ENCODE measurements around the gene RYR1. TPM values are rescaled to one million over a fixed set of nuclear protein-coding genes. Genes with fewer than 3 reads are reported as not detected.
"Not testable (repeated sequence)": the region's sequence is repeated elsewhere in the genome, so short reads cannot be mapped to it uniquely, and the experiment has no call there.

The RYR1 gene
- total and polyA plus RNA-seq, 2 of the 13 experiments (the other 11 are each of a cell fraction or from before 2014, with no cell fraction given), result 0.03 TPM; not detected in 1

DNA sequence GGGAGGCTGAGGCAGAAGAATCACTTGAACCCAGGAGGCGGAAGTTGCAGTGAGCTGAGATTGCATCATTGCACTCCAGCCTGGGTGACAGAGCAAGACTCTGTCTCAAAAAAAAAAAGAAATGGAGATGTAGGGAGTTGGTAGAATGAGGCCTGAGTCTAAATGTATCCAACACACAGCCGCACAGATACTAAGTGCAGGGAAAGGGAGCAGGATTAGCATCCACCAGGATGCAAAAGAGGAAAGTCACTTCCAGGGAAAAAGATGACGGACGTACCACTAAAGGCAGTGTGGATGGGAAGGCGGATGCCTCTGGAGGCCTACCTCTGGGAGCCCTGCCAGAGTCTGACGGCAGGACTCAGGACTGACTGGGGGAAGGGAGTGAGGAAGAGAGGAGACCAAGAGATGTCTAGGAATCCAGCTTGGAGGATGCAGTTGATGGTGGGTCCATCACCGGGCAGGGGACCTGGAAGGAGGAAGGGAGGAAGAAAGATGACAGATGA is 23.8 kb upstream of the RYR1 start:
- Histone ChIP-seq H4K20me1 (ENCODE audit: insufficient read depth, low read length) (no peaks in the 10 kb centered on the region), H3K4me1 (ENCODE audit: insufficient read depth, low read length) (no peaks in the 10 kb centered on the region), H2AFZ (ENCODE audit: low read length) (no peak overlapping the region), H3K9ac (ENCODE audit: insufficient read depth, low read depth, low read length) (no peak overlapping the region), H3K36me3 (replicated peaks in 1 of 2; ENCODE audit: control insufficient read depth in 1 of 2, insufficient read depth in 2 of 2, low read length in 2 of 2) (no peaks in the 10 kb centered on the region), H3K27ac (ENCODE audit: extremely low read length, insufficient read depth, low read length) (no peak overlapping the region), H3K79me2 (ENCODE audit: insufficient read depth, low read length) (no peaks in the 10 kb centered on the region), H3K27me3 (ENCODE audit: control insufficient read depth in 1 of 2, insufficient read depth in 2 of 2, low read length in 2 of 2) (0 out of 5 replicates have a peak, but pooled peaks cover 0 to 3% of the 10 kb centered on the region in 2 experiments), H3K4me2 (ENCODE audit: low read depth, low read length) (no peak overlapping the region), H3K4me3 (replicated peaks in 1 of 3; ENCODE audit: insufficient read depth in 1 of 3, low read depth in 2 of 3, low read length in 3 of 3) (no peak overlapping the region), H3K9me3 (ENCODE audit: low read length) (no peaks in the 10 kb centered on the region)
- FAIRE-seq, result no peak
- peak; percentile 34; the same call in 1 of the 2 replicates for TF ChIP-seq ATF7 (IDR thresholded peaks at IDR 0.05)
- no peak for TF ChIP-seq ATF7 (CRISPR knock-in tag; IDR thresholded peaks at IDR 0.05)
- TF ChIP-seq, protein P1, sequence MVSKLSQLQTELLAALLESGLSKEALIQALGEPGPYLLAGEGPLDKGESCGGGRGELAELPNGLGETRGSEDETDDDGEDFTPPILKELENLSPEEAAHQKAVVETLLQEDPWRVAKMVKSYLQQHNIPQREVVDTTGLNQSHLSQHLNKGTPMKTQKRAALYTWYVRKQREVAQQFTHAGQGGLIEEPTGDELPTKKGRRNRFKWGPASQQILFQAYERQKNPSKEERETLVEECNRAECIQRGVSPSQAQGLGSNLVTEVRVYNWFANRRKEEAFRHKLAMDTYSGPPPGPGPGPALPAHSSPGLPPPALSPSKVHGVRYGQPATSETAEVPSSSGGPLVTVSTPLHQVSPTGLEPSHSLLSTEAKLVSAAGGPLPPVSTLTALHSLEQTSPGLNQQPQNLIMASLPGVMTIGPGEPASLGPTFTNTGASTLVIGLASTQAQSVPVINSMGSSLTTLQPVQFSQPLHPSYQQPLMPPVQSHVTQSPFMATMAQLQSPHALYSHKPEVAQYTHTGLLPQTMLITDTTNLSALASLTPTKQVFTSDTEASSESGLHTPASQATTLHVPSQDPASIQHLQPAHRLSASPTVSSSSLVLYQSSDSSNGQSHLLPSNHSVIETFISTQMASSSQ (IDR thresholded peaks at IDR 0.05; ENCODE audit: low read depth), result no peak
- TF ChIP-seq, protein P1 (CRISPR knock-in tag; IDR thresholded peaks at IDR 0.05; ENCODE audit: borderline replicate concordance), result no peak
- ATAC-seq, result no peak
- POLR2A ChIA-PET, result no interaction called here
- CTCF ChIA-PET (ENCODE audit: low intra/inter-chr PET ratio, low total read pairs), result no interaction called here
- no TSS peak for BruUV-seq (replicated peaks)
- 71% methylated on average over 7 of the region's 7 CpGs for WGBS (ENCODE audit: low lambda C conversion rate)
- intact Hi-C loops (cut with micrococcal nuclease; ENCODE audit: unreplicated experiment), result no loop called here
- in situ Hi-C loops (cut with HindIII; ENCODE audit: extremely low pct_ligation_motif_present, low pct_unique_long_range_greater_than_20kb), result no loop called here
- no peak for DNase-seq (ENCODE audit: low spot score)

DNA sequence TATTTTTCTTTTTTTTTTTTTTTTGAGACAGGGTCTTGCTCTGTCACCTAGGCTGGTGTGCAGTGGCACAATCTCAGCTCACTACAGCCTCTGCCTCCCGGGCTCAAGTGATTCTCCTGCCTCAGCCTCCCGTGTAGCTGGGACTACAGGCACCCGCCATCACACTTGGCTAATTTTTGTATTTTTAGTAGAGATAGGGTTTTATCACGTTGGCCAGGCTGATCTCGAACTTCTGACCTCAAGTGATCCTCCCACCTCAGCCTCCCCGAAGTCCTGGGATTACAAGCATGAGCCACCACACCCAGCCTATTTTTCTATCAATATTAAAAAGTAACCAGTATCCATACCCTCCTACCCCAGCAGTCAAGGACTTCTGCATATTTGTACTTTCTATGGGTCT is 23.1 kb upstream of the RYR1 start:
- H3K4me1 ChIP-seq (ENCODE audit: insufficient read depth, low read length); H4K20me1 ChIP-seq (ENCODE audit: insufficient read depth, low read length); H3K27me3 ChIP-seq (ENCODE audit: control insufficient read depth in 1 of 2, insufficient read depth in 2 of 2, low read length in 2 of 2); ATAC-seq; H3K4me2 ChIP-seq (ENCODE audit: low read depth, low read length); BruUV-seq (replicated peaks); in situ Hi-C loops (cut with HindIII; ENCODE audit: extremely low pct_ligation_motif_present, low pct_unique_long_range_greater_than_20kb); H3K9ac ChIP-seq (ENCODE audit: insufficient read depth, low read depth, low read length); H3K79me2 ChIP-seq (ENCODE audit: insufficient read depth, low read length); intact Hi-C loops (cut with micrococcal nuclease; ENCODE audit: unreplicated experiment); CTCF ChIA-PET (ENCODE audit: low intra/inter-chr PET ratio, low total read pairs); POLR2A ChIA-PET; FAIRE-seq; DNase-seq (ENCODE audit: low spot score); H3K9me3 ChIP-seq (ENCODE audit: low read length); H2AFZ ChIP-seq (ENCODE audit: low read length); H3K4me3 ChIP-seq (replicated peaks in 1 of 3; ENCODE audit: insufficient read depth in 1 of 3, low read depth in 2 of 3, low read length in 3 of 3); H3K36me3 ChIP-seq (replicated peaks in 1 of 2; ENCODE audit: control insufficient read depth in 1 of 2, insufficient read depth in 2 of 2, low read length in 2 of 2); H3K27ac ChIP-seq (ENCODE audit: extremely low read length, insufficient read depth, low read length): not testable (repeated sequence)
- 32% methylated on average over 6 of the region's 6 CpGs for WGBS (ENCODE audit: low lambda C conversion rate)
